Psoas muscle (tissue), 8 donors: ENCODE results near the gene GDE1. TPM values are rescaled to one million over a fixed set of nuclear protein-coding genes. Genes with fewer than 3 reads are reported as not detected.

Experiments used
- ATAC-seq, 4 donors: fragments of 200-7000 bp; cut with Tn5 transposase; one replicate each; pipeline ENCODE4 v1.9.1; 2020; ENCODE audit warnings: moderate library complexity in 3 of 4, mild to moderate bottlenecking in 2 of 4
- DNase-seq, 2 donors: peaks; one replicate each; pipeline ENCODE4 v3.0.0-alpha.2; 2020
- H3K27ac ChIP-seq: fragments of 200-600 bp; one replicate; pipeline ENCODE4 v1.8.0; 2022
- H3K27me3 ChIP-seq, 3 donors: fragments of 200-600 bp in 1 of 3; one replicate each; pipeline versions ENCODE4 v1.6.1 to v1.8.0; 2013 to 2022; ENCODE audit warnings: low read length in 2 of 3, mild to moderate bottlenecking in 2 of 3, moderate library complexity in 1 of 3; ENCODE audit not compliant: insufficient read depth in 3 of 3
- H3K36me3 ChIP-seq, 2 donors: fragments of 200-600 bp in 1 of 2; one replicate each; pipeline versions ENCODE4 v1.6.1 to v1.8.0; 2013 to 2022; ENCODE audit warnings: low read depth in 1 of 2, mild to moderate bottlenecking in 1 of 2, moderate library complexity in 1 of 2; ENCODE audit not compliant: insufficient read depth in 1 of 2
- H3K4me1 ChIP-seq: fragments of 200-600 bp; one replicate; pipeline ENCODE4 v1.8.0; 2022
- H3K4me3 ChIP-seq: fragments of 200-600 bp; one replicate; pipeline ENCODE4 v1.8.0; 2022; ENCODE audit warnings: mild to moderate bottlenecking
- H3K9me3 ChIP-seq: fragments of 200-600 bp; one replicate; pipeline ENCODE4 v1.8.0; 2022
- CTCF ChIP-seq: fragments of 200-600 bp; IDR thresholded peaks from one replicate; pipeline ENCODE4 v1.8.0; 2022; ENCODE audit warnings: antibody characterized with exemption
- WGBS, 3 donors: extraction: QIAGEN DNeasy Blood & Tissue Kit; methylation state at CpG; one replicate each; pipeline versions ENCODE4 v1.1.6 to v1.1.7; 2013; 5-methylcytosine and 5-hydroxymethylcytosine counted together
- intact Hi-C, 2 donors: fragments of 100-400 bp; cut with DNase I; formaldehyde crosslinking; loops; one replicate each; pipeline versions ENCODE4 v1.11.0 to v1.14.2; 2022
- polyA plus RNA-seq, 3 donors: library from polyadenylated mRNA; stranded (reverse); fragments of 200-250 nt; gene quantifications; one replicate each; pipeline ENCODE4 v1.2.3, GENCODE V29; 2013
- total RNA-seq, 4 donors: library from RNA; stranded (reverse); fragmentation: NEBNext Ultra II Directional in 2 of 4; extraction: Animal tissue kit (Norgen Biotek cat#: 25700) in 2 of 4; gene quantifications; one replicate each; pipeline versions ENCODE4 v1.2.1 to v1.2.4, GENCODE V29; 2021 to 2023
- donor health status: healthy with polysubstance abuse.
- donor health status: DM: no; HTN: no; CAD: no; lungs with moderate emphysema.
- donor health status: Bipolar disorder and iron deficiency.
- donor health status: healthy.
- donor health status: DM: yes; HTN: yes; CAD: no.
- donor health status: DM: no; HTN: no; CAD: no.
- donor health status: DM: no; HTN: no; CAD: no.
- donor health status: DM: yes; HTN: yes; CAD: no.

Gene GDE1
- total and polyA plus RNA-seq, 7 donors: 30.8 to 90.1 (median 53.1) TPM

- intact Hi-C loops: no loop called here
- TF ChIP-seq CTCF: no peak
- DNase-seq (no peak), ATAC-seq (no peak)
- Histone ChIP-seq H3K36me3 (peaks cover 2 to 29% of the 10 kb centered on the region in 2 donors), H3K27me3 (no peaks in the 10 kb centered on the region), H3K4me3 (no peak overlapping the region), H3K27ac (no peak overlapping the region), H3K9me3 (no peaks in the 10 kb centered on the region), H3K4me1 (peaks cover 18% of the 10 kb centered on the region)
- WGBS, 3 donors: 83 to 93% (median 90%) methylated on average over 1 of the region's 1 CpG
Measured at GRCh38 chr16:19527161-19527560, 5.3 kb upstream of the GDE1 start.

GRCh38 chr16:19525385-19525723 is 3.5 kb upstream of the GDE1 start:
- Histone ChIP-seq H3K9me3 (no peaks in the 10 kb centered on the region), H3K27ac (no peak overlapping the region), H3K27me3 (no peaks in the 10 kb centered on the region), H3K36me3 (peaks cover 2 to 21% of the 10 kb centered on the region in 2 donors), H3K4me3 (peak overlapping the region; percentile 90), H3K4me1 (peaks cover 26% of the 10 kb centered on the region)
- WGBS, 3 donors: 86 to 93% (median 86%) methylated on average over 2 of the region's 2 CpGs
- ATAC-seq (no peak), DNase-seq (no peak)
- intact Hi-C loops: no loop called here
- TF ChIP-seq CTCF: no peak

- peaks cover 31% of the 10 kb centered on the region for H3K4me1 ChIP-seq
- peak overlapping the region; percentile 90 for H3K4me3 ChIP-seq
- ATAC-seq (no peak), DNase-seq (no peak)
- peak overlapping the region; percentile 48 for H3K27ac ChIP-seq
- H3K9me3 ChIP-seq: no peaks in the 10 kb centered on the region
- H3K27me3 ChIP-seq: no peaks in the 10 kb centered on the region
- TF ChIP-seq CTCF: no peak
- intact Hi-C loops: no loop called here
- peaks cover 2 to 20% of the 10 kb centered on the region in 2 donors for H3K36me3 ChIP-seq
- 12 to 20% (median 16%) methylated on average over 19 of the region's 19 CpGs for WGBS, 3 donors
Measured at GRCh38 chr16:19524616-19525384, 2.9 kb upstream of the GDE1 start.

- intact Hi-C loops: no loop called here
- TF ChIP-seq CTCF: no peak
- H3K4me1 ChIP-seq: peaks cover 33% of the 10 kb centered on the region
- DNase-seq: no peak
- no peaks in the 10 kb centered on the region for H3K9me3 ChIP-seq
- 0 to 2% (median 0%) methylated on average over 11 of the region's 11 CpGs for WGBS, 3 donors
- H3K27me3 ChIP-seq: no peaks in the 10 kb centered on the region
- peak overlapping the region; percentile 48 for H3K27ac ChIP-seq
- H3K4me3 ChIP-seq: peak overlapping the region; percentile 90
- H3K36me3 ChIP-seq: peaks cover 2 to 17% of the 10 kb centered on the region in 2 donors
- no peak for ATAC-seq
Measured at GRCh38 chr16:19524356-19524615, 2.4 kb upstream of the GDE1 start.
